GM23338 (cell line): ENCODE results near the gene LPP.

Experiments
- CREB1 ChIP-seq: fragments of 250-450 bp; sonication (Bioruptor Pico); IDR thresholded peaks from 2 replicates; pipeline ENCODE4 v1.5.0; 2020; ENCODE audit warnings: low read depth, mild to moderate bottlenecking, moderate library complexity
- CTCF ChIP-seq, 2 experiments: fragments of 200-600 bp in 1 of 2; sonication (generic) in 1 of 2; conservative IDR thresholded peaks; 2 replicates each; pipeline versions ENCODE4 v1.5.1 to v1.6.1; 2016 to 2017; ENCODE audit warnings: antibody characterized with exemption in 2 of 2, low read depth in 2 of 2, mild to moderate bottlenecking in 2 of 2, moderate library complexity in 1 of 2
- EZH2 ChIP-seq: fragments of 200-600 bp; sonication (generic); IDR thresholded peaks from one replicate; pipeline ENCODE4 v1.8.0; 2017; ENCODE audit warnings: antibody characterized with exemption, mild to moderate bottlenecking, low read depth; ENCODE audit not compliant: unreplicated experiment
- POLR2AphosphoS5 ChIP-seq: IDR thresholded peaks from 2 replicates; pipeline ENCODE4 v1.6.1; 2016; ENCODE audit warnings: antibody characterized with exemption, low read depth

- no peak for TF ChIP-seq CTCF (conservative IDR thresholded peaks at IDR 0.05; ENCODE audit: low read depth in 2 of 2)
- no peak for TF ChIP-seq EZH2
- TF ChIP-seq POLR2AphosphoS5 = no peak
- TF ChIP-seq CREB1 = no peak
Measured at GRCh38 chr3:188198760-188199327, 44.9 kb downstream of the LPP start.
